GM23248 (cell line): Measurements from ENCODE around the gene WWOX.

Source experiments
- EZH2 ChIP-seq: fragments of 200-600 bp; sonication (generic); IDR thresholded peaks from 2 replicates; pipeline ENCODE4 v1.6.1; 2018; ENCODE audit warnings: antibody characterized with exemption, mild to moderate bottlenecking; ENCODE audit not compliant: insufficient read depth, poor library complexity, severe bottlenecking
- EZH2phosphoT487 ChIP-seq: fragments of 200-600 bp; sonication (generic); IDR thresholded peaks from 2 replicates; pipeline ENCODE4 v1.6.1; 2018; ENCODE audit warnings: antibody characterized with exemption, moderate library complexity, mild to moderate bottlenecking, low read depth; ENCODE audit not compliant: insufficient read depth

DNA sequence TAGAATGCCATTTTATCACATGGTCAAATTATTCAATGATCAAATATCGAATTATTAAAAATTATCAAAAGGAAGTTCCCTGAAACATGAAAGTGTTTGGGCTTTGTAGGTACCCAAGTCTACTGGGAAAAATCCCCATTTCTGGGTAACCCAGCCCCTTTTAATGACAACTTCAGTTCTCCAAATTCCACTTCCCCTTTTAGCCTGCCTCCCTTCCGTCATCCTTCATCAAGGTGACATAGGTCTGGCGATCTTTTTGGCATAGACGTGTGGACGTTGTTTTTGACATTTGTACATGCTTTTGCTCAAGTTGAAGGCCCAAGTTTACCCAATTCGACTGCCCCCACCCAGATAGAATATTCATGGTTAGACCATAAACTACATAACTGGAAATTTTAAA, 840.1 kb downstream of the WWOX start:
- no peak for TF ChIP-seq EZH2
- no peak for TF ChIP-seq EZH2phosphoT487
